ENCODE results near the gene SLC9C2. TPM values are rescaled to one million over a fixed set of nuclear protein-coding genes. Genes with fewer than 3 reads are reported as not detected.

The SLC9C2 gene
- total RNA-seq, 1 experiment from 2014 or later = not detected

DNA sequence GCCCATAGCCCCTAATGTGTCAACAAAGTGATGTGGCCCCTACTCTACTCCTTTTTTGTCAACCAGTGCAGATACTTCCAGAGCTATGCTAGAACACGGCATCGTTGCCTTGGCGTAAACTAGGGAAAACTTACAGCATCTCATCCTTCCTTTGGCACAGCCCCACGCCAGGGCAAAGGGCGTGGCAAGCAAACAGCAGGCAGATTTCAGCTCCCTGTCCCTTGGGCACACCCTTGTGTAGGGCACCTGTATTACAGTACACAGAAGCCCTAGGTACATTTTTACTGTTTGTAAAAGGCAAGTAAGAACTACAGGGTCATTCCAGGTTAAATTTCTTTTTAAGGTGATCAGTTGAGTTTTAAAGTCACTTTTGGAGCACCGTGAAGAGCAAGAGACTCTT, 96.4 kb downstream of the SLC9C2 start:
- Mint-ChIP-seq H3K4me1 (ENCODE audit: low read depth, unreplicated experiment) (peaks cover 32% of the 10 kb centered on the region), H3K27me3 (ENCODE audit: unreplicated experiment) (no peaks in the 10 kb centered on the region), H3K9me3 (ENCODE audit: low read depth, unreplicated experiment) (no peaks in the 10 kb centered on the region), H3K27ac (ENCODE audit: unreplicated experiment) (no peak overlapping the region), H3K36me3 (ENCODE audit: insufficient read depth, unreplicated experiment) (no peaks in the 10 kb centered on the region), H3K4me3 (ENCODE audit: low read depth, unreplicated experiment) (no peak overlapping the region)
- TF ChIP-seq, protein P1, sequence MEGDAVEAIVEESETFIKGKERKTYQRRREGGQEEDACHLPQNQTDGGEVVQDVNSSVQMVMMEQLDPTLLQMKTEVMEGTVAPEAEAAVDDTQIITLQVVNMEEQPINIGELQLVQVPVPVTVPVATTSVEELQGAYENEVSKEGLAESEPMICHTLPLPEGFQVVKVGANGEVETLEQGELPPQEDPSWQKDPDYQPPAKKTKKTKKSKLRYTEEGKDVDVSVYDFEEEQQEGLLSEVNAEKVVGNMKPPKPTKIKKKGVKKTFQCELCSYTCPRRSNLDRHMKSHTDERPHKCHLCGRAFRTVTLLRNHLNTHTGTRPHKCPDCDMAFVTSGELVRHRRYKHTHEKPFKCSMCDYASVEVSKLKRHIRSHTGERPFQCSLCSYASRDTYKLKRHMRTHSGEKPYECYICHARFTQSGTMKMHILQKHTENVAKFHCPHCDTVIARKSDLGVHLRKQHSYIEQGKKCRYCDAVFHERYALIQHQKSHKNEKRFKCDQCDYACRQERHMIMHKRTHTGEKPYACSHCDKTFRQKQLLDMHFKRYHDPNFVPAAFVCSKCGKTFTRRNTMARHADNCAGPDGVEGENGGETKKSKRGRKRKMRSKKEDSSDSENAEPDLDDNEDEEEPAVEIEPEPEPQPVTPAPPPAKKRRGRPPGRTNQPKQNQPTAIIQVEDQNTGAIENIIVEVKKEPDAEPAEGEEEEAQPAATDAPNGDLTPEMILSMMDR (IDR thresholded peaks at IDR 0.05; ENCODE audit: unreplicated experiment) = peak; percentile 35
- CTCF ChIA-PET = interaction anchor here (0.9 to 1.3 kb wide), 3 partner anchors 11 to 114 kb away, joined by 3 to 5 read pairs (median 3); no protein-coding TSS in a partner anchor
- intact Hi-C loops (cut with micrococcal nuclease; ENCODE audit: unreplicated experiment) = loop anchor here (2.0 to 10.0 kb wide), 3 partner anchors 48 to 208 kb away; partner anchors contain the start of gene KLHL20
- no TSS peak for BruUV-seq (replicated peaks)
- DNase-seq = peak; percentile 60

DNA sequence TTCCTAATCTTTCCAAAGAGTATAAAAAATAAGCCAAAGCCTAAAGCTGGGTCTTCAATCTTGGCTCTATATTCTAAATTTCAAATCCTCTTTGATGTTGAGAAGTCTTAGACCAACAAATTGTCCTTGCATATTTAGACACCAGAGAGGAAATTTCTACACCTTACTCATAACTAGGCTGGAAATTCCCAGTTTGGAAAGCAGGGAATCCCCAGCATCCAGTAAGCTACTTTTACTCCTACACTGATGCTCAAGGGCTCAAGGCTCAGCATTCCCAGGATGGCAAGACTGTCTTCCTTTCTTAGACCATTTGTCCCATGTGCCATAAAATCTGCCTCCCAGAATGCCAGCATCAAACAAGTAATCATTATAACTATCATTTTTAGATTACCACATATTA, 97.5 kb downstream of the SLC9C2 start:
- Mint-ChIP-seq H3K4me1 (ENCODE audit: low read depth, unreplicated experiment) (peaks cover 32% of the 10 kb centered on the region), H3K4me3 (ENCODE audit: low read depth, unreplicated experiment) (no peak overlapping the region), H3K9me3 (ENCODE audit: low read depth, unreplicated experiment) (no peaks in the 10 kb centered on the region), H3K27me3 (ENCODE audit: unreplicated experiment) (no peaks in the 10 kb centered on the region), H3K36me3 (ENCODE audit: insufficient read depth, unreplicated experiment) (no peaks in the 10 kb centered on the region), H3K27ac (ENCODE audit: unreplicated experiment) (no peak overlapping the region)
- BruUV-seq (replicated peaks) = no TSS peak
- CTCF ChIA-PET = no interaction called here
- intact Hi-C loops (cut with micrococcal nuclease; ENCODE audit: unreplicated experiment) = loop anchor here (10.0 kb wide), 1 partner anchor 209 kb away; the partner anchor contains the start of gene KLHL20
- TF ChIP-seq, protein P1 (IDR thresholded peaks at IDR 0.05; ENCODE audit: unreplicated experiment) = no peak
- no peak for DNase-seq

DNA sequence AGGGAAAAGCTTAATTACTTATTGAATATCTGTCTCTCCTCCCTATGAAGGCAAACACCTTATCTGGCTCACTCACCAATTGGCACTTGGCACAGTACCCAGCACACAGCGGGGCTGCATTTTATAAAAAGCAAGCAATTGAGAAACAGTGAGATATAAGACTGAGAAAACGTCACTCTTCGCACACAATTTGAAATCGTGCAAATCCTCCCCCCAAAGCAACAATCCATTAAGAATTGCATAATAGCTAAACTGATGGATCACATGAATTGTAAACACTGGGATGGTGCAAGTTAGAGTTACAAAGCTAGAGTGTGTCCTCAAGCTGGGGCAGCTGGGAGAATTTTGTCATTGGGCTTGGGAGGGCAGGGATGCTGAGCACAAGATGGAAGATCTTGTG, 98.6 kb downstream of the SLC9C2 start:
- CTCF ChIA-PET = interaction anchor here (0.6 kb wide), 1 partner anchor 326 kb away, joined by 3 read pairs; no protein-coding TSS in a partner anchor
- no peaks in the 10 kb centered on the region for H3K27me3 Mint-ChIP-seq (ENCODE audit: unreplicated experiment)
- DNase-seq = no peak
- peaks cover 32% of the 10 kb centered on the region for H3K4me1 Mint-ChIP-seq (ENCODE audit: low read depth, unreplicated experiment)
- intact Hi-C loops (cut with micrococcal nuclease; ENCODE audit: unreplicated experiment) = loop anchor here (10.0 kb wide), 1 partner anchor 211 kb away; the partner anchor contains the start of gene KLHL20
- H3K27ac Mint-ChIP-seq (ENCODE audit: unreplicated experiment) = no peak overlapping the region
- no peak overlapping the region for H3K4me3 Mint-ChIP-seq (ENCODE audit: low read depth, unreplicated experiment)
- TF ChIP-seq, protein P1 (IDR thresholded peaks at IDR 0.05; ENCODE audit: unreplicated experiment) = no peak
- H3K9me3 Mint-ChIP-seq (ENCODE audit: low read depth, unreplicated experiment) = no peaks in the 10 kb centered on the region
- H3K36me3 Mint-ChIP-seq (ENCODE audit: insufficient read depth, unreplicated experiment) = no peaks in the 10 kb centered on the region
- BruUV-seq (replicated peaks) = no TSS peak

- BruUV-seq (replicated peaks) = no TSS peak
- TF ChIP-seq, protein P1 (IDR thresholded peaks at IDR 0.05; ENCODE audit: unreplicated experiment) = no peak
- no peak overlapping the region for H3K27ac Mint-ChIP-seq (ENCODE audit: unreplicated experiment)
- H3K36me3 Mint-ChIP-seq (ENCODE audit: insufficient read depth, unreplicated experiment) = no peaks in the 10 kb centered on the region
- H3K27me3 Mint-ChIP-seq (ENCODE audit: unreplicated experiment) = no peaks in the 10 kb centered on the region
- intact Hi-C loops (cut with micrococcal nuclease; ENCODE audit: unreplicated experiment) = loop anchor here (10.0 kb wide), 1 partner anchor 211 kb away; the partner anchor contains the start of gene KLHL20
- no peak for DNase-seq
- H3K4me3 Mint-ChIP-seq (ENCODE audit: low read depth, unreplicated experiment) = no peak overlapping the region
- CTCF ChIA-PET = interaction anchor here (0.6 kb wide), 1 partner anchor 219 kb away, joined by 3 read pairs; no protein-coding TSS in a partner anchor
- peaks cover 25% of the 10 kb centered on the region for H3K4me1 Mint-ChIP-seq (ENCODE audit: low read depth, unreplicated experiment)
- no peaks in the 10 kb centered on the region for H3K9me3 Mint-ChIP-seq (ENCODE audit: low read depth, unreplicated experiment)
Observed at GRCh38 chr1:173503391-173503790, 99.5 kb downstream of the SLC9C2 start.

All from Calu3 (cell line).